ENCODE results near the gene CBFB. TPM values are rescaled to one million over a fixed set of nuclear protein-coding genes. Genes with fewer than 3 reads are reported as not detected.

The CBFB gene

GRCh38 chr16:67147437-67148140 is 118.6 kb downstream of the CBFB start:
- Histone ChIP-seq H3K4me3 (ENCODE audit: low read length) (no peak overlapping the region), H3K27me3 (ENCODE audit: control insufficient read depth, insufficient read depth, low read length) (no peaks in the 10 kb centered on the region), H3K9me3 (replicated peaks; ENCODE audit: low read length) (no peaks in the 10 kb centered on the region), H3K36me3 (ENCODE audit: insufficient read depth, low read length) (peaks cover 62% of the 10 kb centered on the region), H3K4me2 (ENCODE audit: low read length) (no peak overlapping the region), H3K9ac (ENCODE audit: low read depth, low read length) (no peak overlapping the region), H3K4me1 (ENCODE audit: control insufficient read depth, insufficient read depth, low read length) (peaks cover 14% of the 10 kb centered on the region)

GRCh38 chr16:67148221-67148620 is 119.3 kb downstream of the CBFB start:
- H3K4me2 ChIP-seq (ENCODE audit: low read length) = no peak overlapping the region
- H3K9ac ChIP-seq (ENCODE audit: low read depth, low read length) = no peak overlapping the region
- H3K9me3 ChIP-seq (replicated peaks; ENCODE audit: low read length) = no peaks in the 10 kb centered on the region
- no peak overlapping the region for H3K4me3 ChIP-seq (ENCODE audit: low read length)
- H3K4me1 ChIP-seq (ENCODE audit: control insufficient read depth, insufficient read depth, low read length) = peaks cover 14% of the 10 kb centered on the region
- H3K36me3 ChIP-seq (ENCODE audit: insufficient read depth, low read length) = peaks cover 59% of the 10 kb centered on the region
- H3K27me3 ChIP-seq (ENCODE audit: control insufficient read depth, insufficient read depth, low read length) = no peaks in the 10 kb centered on the region

- Histone ChIP-seq H3K9me3 (replicated peaks; ENCODE audit: low read length) (no peaks in the 10 kb centered on the region), H3K36me3 (ENCODE audit: insufficient read depth, low read length) (peaks cover 56% of the 10 kb centered on the region), H3K4me2 (ENCODE audit: low read length) (no peak overlapping the region), H3K4me1 (ENCODE audit: control insufficient read depth, insufficient read depth, low read length) (peaks cover 14% of the 10 kb centered on the region), H3K27me3 (ENCODE audit: control insufficient read depth, insufficient read depth, low read length) (no peaks in the 10 kb centered on the region), H3K9ac (ENCODE audit: low read depth, low read length) (no peak overlapping the region), H3K4me3 (ENCODE audit: low read length) (no peak overlapping the region)
Observed at GRCh38 chr16:67148656-67149275, 119.8 kb downstream of the CBFB start.

GRCh38 chr16:67149276-67150046 is 120.5 kb downstream of the CBFB start:
- no peaks in the 10 kb centered on the region for H3K27me3 ChIP-seq (ENCODE audit: control insufficient read depth, insufficient read depth, low read length)
- no peaks in the 10 kb centered on the region for H3K9me3 ChIP-seq (replicated peaks; ENCODE audit: low read length)
- no peak overlapping the region for H3K9ac ChIP-seq (ENCODE audit: low read depth, low read length)
- peak overlapping the region; percentile 89 for H3K4me3 ChIP-seq (ENCODE audit: low read length)
- H3K4me1 ChIP-seq (ENCODE audit: control insufficient read depth, insufficient read depth, low read length) = peaks cover 14% of the 10 kb centered on the region
- peaks cover 49% of the 10 kb centered on the region for H3K36me3 ChIP-seq (ENCODE audit: insufficient read depth, low read length)
- H3K4me2 ChIP-seq (ENCODE audit: low read length) = peak overlapping the region; percentile 90

GRCh38 chr16:67150047-67150832 is 121.3 kb downstream of the CBFB start:
- Histone ChIP-seq H3K36me3 (ENCODE audit: insufficient read depth, low read length) (peaks cover 42% of the 10 kb centered on the region), H3K27me3 (ENCODE audit: control insufficient read depth, insufficient read depth, low read length) (no peaks in the 10 kb centered on the region), H3K4me3 (ENCODE audit: low read length) (peak overlapping the region; percentile 89), H3K4me2 (ENCODE audit: low read length) (peak overlapping the region; percentile 90), H3K9me3 (replicated peaks; ENCODE audit: low read length) (no peaks in the 10 kb centered on the region), H3K9ac (ENCODE audit: low read depth, low read length) (peak overlapping the region; percentile 93), H3K4me1 (ENCODE audit: control insufficient read depth, insufficient read depth, low read length) (peaks cover 17% of the 10 kb centered on the region)

Small RNA genes lying within 50 kb of the gene (small RNA-seq; reads per million reads assigned to genes)
- gene RN7SL543P = not detected

Data from skeletal muscle satellite cell (primary cell).